HL-60 (cell line): ENCODE data around the gene RUNX1.

Source experiments
- DNase-seq, 2 experiments: peaks; one replicate each; pipeline ENCODE4 v3.0.0-alpha.2; 2010 to 2020; ENCODE audit warnings: low read depth in 1 of 2, low spot score in 1 of 2
- H3K27ac ChIP-seq: fragments of 250-450 bp; sonication (Bioruptor Pico); replicated peaks from 2 replicates; pipeline ENCODE4 v1.5.1; 2020; ENCODE audit warnings: mild to moderate bottlenecking, moderate library complexity
- H3K27me3 ChIP-seq: fragments of 250-450 bp; sonication (Bioruptor Pico); 2 replicates; pipeline ENCODE4 v1.5.1; 2021; ENCODE audit warnings: mild to moderate bottlenecking, moderate library complexity; ENCODE audit not compliant: insufficient read depth, poor library complexity, severe bottlenecking
- H3K4me3 ChIP-seq: replicated peaks from 2 replicates; pipeline ENCODE4 v1.5.1; 2011; ENCODE audit warnings: mild to moderate bottlenecking, control low read depth, low read length; ENCODE audit not compliant: insufficient read depth
- GABPA ChIP-seq: IDR thresholded peaks from 2 replicates; pipeline ENCODE4 v1.6.1; 2012; ENCODE audit warnings: low read depth
- POLR2AphosphoS5 ChIP-seq: IDR thresholded peaks from 2 replicates; pipeline ENCODE4 v1.6.1; 2012; ENCODE audit warnings: low read depth
- SPI1 ChIP-seq: IDR thresholded peaks from 2 replicates; pipeline ENCODE4 v1.6.1; 2012; ENCODE audit warnings: low read depth, mild to moderate bottlenecking, borderline replicate concordance
- TF ChIP-seq, protein P1 (sequence below): IDR thresholded peaks from one replicate; pipeline ENCODE4 v1.5.1; 2011; ENCODE audit warnings: low read length, control low read depth, inconsistent platforms; ENCODE audit not compliant: insufficient read depth
- TF ChIP-seq, protein P2 (sequence below): IDR thresholded peaks from 2 replicates; pipeline ENCODE4 v1.6.1; 2012; ENCODE audit warnings: low read depth; ENCODE audit not compliant: insufficient replicate concordance

Gene RUNX1

DNA sequence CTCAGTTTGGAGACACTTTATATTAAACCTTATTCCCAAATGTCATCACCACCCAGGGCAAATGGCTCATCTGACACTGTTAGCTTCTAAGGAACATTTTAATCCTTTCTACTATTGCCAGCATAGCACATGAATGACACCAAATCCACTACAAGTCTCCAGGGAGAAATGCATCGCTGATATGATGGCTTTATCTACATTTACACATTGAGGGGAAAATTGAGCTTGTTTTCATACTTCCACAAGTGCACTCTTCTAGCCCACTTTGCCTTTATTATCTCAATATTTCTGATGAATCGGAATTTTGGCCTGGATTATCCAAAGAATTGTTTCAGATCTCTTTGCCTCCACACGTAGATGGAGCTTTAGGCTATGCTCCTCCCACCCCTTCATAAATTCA is 75.4 kb downstream of the RUNX1 start:
- Histone ChIP-seq H3K4me3 (no peak overlapping the region), H3K27me3 (no peaks in the 10 kb centered on the region), H3K27ac (no peak overlapping the region)
- TF ChIP-seq, protein P1, sequence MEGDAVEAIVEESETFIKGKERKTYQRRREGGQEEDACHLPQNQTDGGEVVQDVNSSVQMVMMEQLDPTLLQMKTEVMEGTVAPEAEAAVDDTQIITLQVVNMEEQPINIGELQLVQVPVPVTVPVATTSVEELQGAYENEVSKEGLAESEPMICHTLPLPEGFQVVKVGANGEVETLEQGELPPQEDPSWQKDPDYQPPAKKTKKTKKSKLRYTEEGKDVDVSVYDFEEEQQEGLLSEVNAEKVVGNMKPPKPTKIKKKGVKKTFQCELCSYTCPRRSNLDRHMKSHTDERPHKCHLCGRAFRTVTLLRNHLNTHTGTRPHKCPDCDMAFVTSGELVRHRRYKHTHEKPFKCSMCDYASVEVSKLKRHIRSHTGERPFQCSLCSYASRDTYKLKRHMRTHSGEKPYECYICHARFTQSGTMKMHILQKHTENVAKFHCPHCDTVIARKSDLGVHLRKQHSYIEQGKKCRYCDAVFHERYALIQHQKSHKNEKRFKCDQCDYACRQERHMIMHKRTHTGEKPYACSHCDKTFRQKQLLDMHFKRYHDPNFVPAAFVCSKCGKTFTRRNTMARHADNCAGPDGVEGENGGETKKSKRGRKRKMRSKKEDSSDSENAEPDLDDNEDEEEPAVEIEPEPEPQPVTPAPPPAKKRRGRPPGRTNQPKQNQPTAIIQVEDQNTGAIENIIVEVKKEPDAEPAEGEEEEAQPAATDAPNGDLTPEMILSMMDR, result no peak
- TF ChIP-seq, protein P2, sequence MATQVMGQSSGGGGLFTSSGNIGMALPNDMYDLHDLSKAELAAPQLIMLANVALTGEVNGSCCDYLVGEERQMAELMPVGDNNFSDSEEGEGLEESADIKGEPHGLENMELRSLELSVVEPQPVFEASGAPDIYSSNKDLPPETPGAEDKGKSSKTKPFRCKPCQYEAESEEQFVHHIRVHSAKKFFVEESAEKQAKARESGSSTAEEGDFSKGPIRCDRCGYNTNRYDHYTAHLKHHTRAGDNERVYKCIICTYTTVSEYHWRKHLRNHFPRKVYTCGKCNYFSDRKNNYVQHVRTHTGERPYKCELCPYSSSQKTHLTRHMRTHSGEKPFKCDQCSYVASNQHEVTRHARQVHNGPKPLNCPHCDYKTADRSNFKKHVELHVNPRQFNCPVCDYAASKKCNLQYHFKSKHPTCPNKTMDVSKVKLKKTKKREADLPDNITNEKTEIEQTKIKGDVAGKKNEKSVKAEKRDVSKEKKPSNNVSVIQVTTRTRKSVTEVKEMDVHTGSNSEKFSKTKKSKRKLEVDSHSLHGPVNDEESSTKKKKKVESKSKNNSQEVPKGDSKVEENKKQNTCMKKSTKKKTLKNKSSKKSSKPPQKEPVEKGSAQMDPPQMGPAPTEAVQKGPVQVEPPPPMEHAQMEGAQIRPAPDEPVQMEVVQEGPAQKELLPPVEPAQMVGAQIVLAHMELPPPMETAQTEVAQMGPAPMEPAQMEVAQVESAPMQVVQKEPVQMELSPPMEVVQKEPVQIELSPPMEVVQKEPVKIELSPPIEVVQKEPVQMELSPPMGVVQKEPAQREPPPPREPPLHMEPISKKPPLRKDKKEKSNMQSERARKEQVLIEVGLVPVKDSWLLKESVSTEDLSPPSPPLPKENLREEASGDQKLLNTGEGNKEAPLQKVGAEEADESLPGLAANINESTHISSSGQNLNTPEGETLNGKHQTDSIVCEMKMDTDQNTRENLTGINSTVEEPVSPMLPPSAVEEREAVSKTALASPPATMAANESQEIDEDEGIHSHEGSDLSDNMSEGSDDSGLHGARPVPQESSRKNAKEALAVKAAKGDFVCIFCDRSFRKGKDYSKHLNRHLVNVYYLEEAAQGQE, result no peak
- no peak for TF ChIP-seq GABPA
- TF ChIP-seq POLR2AphosphoS5, result no peak
- no peak for TF ChIP-seq SPI1
- no peak for DNase-seq

DNA sequence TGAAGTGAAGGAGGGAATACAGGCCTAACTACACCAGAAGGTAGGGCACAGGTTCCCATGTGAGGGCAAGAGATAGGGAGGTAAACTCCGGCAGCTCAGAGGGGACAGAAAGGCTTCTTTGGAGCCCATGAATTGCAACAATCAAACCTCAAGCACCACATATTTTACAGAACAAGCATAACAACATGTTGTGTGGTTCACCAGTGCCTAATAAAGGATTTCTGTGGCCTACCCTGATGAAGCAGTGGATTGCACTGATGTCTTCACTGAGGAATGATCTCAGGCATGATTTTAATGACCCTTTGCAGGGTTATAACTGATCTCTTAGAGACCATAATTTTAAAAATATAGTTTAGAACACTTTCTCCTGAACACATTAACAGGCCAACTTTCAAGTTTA is 77.4 kb downstream of the RUNX1 start:
- Histone ChIP-seq H3K4me3 (no peak overlapping the region), H3K27me3 (no peaks in the 10 kb centered on the region), H3K27ac (no peak overlapping the region)
- TF ChIP-seq POLR2AphosphoS5, result peak; percentile 92
- TF ChIP-seq, protein P1, result no peak
- DNase-seq, result no peak

DNA sequence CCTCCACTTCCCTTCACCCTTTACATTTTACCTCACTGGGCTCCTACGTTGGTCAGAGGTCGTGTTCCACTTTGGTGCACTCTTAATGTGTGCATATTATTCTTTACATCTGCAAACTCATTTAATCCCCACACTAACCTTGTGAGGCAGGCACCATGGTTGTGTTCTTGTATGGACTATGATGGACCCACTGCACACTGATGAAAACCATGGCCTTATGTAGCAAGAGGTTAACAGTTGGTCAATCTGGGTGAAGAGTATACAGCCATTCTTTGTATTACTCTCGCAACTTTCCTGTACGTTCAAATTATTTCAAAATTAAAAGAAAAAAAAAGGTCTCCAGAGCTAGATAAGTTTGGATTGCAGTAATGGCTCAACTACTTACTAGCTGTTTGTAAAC is 78.5 kb downstream of the RUNX1 start:
- no peaks in the 10 kb centered on the region for H3K27me3 ChIP-seq
- TF ChIP-seq SPI1 (no peak), POLR2AphosphoS5 (no peak), GABPA (no peak)
- TF ChIP-seq, protein P1, result no peak
- no peak for DNase-seq
- H3K4me3 ChIP-seq, result no peak overlapping the region
- no peak overlapping the region for H3K27ac ChIP-seq

DNA sequence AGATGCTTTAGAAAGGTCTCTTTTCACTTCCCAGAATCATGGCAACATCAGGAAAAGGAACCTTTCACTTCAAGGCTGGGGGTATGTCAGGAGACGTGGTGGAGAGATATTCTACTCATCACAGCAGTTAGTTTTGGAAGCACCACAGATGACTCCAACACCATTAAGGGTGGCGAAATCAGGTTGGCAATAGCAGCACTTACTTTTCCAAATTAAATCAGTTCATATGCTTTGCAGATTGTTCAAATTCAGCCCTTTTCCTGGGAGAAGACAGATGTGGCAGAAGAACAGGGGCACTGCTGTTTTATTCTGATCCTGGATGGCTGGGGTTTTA is 79.0 kb downstream of the RUNX1 start:
- H3K27ac ChIP-seq, result no peak overlapping the region
- TF ChIP-seq POLR2AphosphoS5 (no peak), GABPA (no peak), SPI1 (no peak)
- TF ChIP-seq, protein P1, result no peak
- TF ChIP-seq, protein P2, result no peak

More for the DNA sequence above, 79.0 kb downstream of the RUNX1 start:
- no peak for DNase-seq
- H3K27me3 ChIP-seq, result no peaks in the 10 kb centered on the region
- no peak overlapping the region for H3K4me3 ChIP-seq
